Choroid plexus epithelial cell (primary cell): Measurements from ENCODE around the gene FSTL5.
A peak's percentile ranks its signal among the peaks of the same experiment; 100 is the strongest.

Experiments used
- DNase-seq: peaks from one replicate; pipeline ENCODE4 v3.0.0-alpha.2; 2010; ENCODE audit warnings: low read depth
- H3K4me3 ChIP-seq: 2 replicates; pipeline ENCODE4 v1.5.1; 2011; ENCODE audit warnings: low read depth, mild to moderate bottlenecking, control low read depth, low read length, moderate library complexity
- TF ChIP-seq, protein P1 (sequence below): conservative IDR thresholded peaks from 2 replicates; pipeline ENCODE4 v1.5.1; 2011; ENCODE audit warnings: low read depth, mild to moderate bottlenecking, control low read depth, inconsistent platforms, low read length, moderate library complexity

FSTL5 gene

DNA sequence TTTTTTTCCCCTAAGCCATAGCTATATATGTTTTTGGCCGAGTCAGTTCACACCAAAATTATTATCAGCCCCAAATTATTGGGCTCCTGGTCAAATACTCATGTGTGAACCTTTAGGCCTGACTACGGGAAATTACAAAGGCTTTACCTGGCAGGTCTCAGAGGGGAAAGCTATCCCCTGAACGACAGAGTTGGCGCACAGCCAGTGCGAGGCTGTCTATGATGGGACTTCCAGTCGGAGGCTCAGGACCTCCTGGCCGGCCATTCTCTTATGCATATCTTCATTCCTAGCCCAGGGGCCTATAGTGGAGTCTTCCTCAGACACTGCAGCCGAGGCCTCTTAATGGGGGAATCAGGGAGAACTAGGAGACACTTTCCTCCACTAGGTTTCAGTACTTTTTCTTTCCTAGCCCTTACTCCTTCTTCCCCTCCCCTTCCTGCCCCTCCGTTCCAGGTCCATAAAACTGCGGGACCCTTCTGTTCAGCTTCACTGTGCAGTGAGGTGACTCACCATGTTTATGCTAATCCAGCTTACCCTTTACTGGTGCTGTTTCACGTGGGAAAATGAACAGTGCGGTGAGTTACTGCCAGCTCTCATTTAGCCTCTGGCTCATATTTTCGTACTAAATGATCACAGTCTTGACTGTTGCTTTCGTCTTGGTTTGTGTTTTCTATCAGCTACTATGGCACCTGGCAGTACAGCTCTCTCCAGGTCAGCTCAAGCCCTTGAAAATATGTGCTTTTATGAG is 533.9 kb downstream of the FSTL5 start:
- DNase-seq = no peak
- H3K4me3 ChIP-seq = no peak overlapping the region
- TF ChIP-seq, protein P1, sequence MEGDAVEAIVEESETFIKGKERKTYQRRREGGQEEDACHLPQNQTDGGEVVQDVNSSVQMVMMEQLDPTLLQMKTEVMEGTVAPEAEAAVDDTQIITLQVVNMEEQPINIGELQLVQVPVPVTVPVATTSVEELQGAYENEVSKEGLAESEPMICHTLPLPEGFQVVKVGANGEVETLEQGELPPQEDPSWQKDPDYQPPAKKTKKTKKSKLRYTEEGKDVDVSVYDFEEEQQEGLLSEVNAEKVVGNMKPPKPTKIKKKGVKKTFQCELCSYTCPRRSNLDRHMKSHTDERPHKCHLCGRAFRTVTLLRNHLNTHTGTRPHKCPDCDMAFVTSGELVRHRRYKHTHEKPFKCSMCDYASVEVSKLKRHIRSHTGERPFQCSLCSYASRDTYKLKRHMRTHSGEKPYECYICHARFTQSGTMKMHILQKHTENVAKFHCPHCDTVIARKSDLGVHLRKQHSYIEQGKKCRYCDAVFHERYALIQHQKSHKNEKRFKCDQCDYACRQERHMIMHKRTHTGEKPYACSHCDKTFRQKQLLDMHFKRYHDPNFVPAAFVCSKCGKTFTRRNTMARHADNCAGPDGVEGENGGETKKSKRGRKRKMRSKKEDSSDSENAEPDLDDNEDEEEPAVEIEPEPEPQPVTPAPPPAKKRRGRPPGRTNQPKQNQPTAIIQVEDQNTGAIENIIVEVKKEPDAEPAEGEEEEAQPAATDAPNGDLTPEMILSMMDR = no peak

DNA sequence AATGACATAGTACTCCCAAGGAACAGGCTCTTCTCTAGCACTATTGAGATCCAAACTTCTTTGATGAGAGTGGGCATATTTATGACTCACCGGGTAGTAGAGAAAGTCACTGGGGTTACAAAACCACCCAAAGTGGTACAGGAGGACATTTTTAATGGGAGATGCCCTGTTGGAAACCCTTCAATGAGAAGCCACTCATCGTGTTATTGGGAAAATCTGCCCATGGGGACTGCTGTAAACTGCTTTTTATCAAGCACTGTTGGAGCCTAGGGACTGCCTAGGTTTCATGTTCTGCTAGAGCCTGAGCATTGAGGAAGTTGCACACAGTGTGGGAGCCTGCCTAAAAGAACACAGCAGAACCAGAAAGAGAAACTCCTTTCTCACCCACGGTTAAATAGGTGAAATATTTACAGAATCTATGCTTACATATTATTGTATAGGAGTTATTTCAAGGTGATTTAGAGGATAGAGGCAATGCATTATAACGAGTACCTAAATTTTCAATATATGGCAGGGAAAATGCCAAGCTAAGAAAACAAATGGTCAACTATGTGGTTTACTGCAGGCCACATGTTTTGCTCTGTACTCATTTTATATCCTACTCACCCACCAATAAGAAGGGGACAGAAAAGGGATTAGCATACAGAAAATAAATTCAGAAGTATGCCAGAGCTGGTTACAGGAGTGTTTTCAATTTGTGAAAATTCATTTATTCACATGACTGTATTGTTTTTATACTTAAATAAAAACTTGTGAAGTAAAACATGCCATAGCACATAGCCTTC is 559.1 kb downstream of the FSTL5 start:
- TF ChIP-seq, protein P1 = no peak
- DNase-seq = peak; percentile 4
- H3K4me3 ChIP-seq = no peak overlapping the region

DNA sequence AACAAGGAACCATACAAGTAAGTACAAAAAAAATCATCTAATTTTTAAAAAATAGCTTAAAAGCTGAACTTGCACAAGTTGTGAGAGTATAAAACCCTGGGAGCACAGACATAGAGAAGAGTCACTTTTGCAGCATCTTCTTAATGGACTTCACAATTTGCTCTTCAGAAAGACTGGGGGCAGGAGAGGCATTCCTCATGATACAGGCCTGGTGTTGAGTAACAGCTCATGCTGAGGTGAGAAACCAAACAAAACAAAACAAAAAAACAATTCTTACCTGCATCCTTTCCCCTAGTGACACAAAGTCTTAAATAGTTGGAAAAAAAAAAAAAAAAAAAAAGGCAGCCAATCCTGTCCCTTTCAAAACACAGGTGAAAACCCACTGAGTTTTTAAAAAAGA is 562.8 kb downstream of the FSTL5 start:
- DNase-seq = no peak
- no peak overlapping the region for H3K4me3 ChIP-seq
- TF ChIP-seq, protein P1 = no peak

DNA sequence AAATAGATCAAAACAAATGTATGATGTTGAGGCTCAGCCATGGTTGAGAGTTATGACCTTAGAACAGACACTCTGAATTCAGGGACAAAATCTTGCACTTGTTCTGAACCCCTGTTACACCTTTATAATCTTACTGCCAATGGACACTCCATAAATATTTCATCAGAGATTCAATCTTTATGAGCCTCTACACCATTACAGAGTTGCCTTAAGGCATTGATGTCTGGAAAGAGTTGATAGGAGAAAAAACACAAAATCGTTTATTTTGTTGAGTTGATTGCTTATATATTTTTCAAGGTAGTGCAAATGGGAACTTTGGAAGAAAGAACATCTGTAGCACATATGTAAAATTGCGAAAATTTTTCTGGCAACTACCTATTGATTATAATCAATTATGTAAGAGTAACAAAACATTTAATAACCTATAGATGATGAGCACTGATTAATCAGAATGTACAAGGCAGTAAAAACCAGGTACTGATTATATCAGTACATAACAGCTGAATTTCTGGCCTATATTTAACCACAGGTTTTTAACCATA is 568.5 kb downstream of the FSTL5 start:
- TF ChIP-seq, protein P1 = no peak
- no peak for DNase-seq
- no peak overlapping the region for H3K4me3 ChIP-seq

DNA sequence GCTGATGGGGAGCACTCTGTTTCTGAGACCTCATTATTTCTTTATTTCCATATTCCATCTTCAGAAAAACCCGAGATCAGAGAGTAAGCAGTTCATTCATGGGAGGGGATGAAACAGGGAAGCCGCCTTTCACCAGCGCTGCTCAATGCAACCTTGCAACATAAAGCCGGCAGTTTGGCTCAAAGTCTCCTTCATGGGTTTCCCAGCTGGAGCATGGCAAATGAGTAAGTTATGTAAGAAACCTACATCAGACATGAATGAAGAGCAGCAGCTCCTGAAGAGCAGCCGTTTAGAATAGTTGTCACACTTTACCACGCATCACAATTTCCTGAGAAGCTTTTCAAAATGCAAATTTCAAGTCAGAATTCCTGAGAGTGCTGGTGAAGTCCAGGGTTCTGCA is 578.8 kb downstream of the FSTL5 start:
- TF ChIP-seq, protein P1 = no peak
- no peak overlapping the region for H3K4me3 ChIP-seq
- DNase-seq = no peak

DNA sequence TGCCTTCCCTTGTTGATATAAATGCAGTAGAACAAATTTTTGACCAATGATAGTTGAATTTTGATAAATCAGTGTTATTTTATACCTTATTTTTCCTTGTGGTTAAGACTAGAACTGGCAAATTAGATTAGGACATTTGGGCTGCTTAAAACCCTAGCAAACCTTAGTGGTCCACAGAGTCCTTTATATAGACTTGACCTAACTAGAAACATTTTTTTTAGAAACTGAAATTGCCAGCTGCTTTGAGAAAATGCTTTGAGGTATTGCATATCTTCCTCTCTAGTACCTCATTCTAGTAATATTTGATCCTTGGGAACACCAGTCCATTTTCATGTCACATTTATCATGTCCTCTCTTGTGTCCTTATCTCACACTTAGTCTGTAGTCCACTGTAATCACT is 580.3 kb downstream of the FSTL5 start:
- no peak overlapping the region for H3K4me3 ChIP-seq
- DNase-seq = no peak
- TF ChIP-seq, protein P1 = no peak
